ENCODE results near the gene FOSL2. TPM values are rescaled to one million over a fixed set of nuclear protein-coding genes. Genes with fewer than 3 reads are reported as not detected.
A peak's percentile ranks its signal among the peaks of the same experiment; 100 is the strongest.

FOSL2 gene
- total RNA-seq, 1 donor from 2014 or later, result 259 TPM

DNA sequence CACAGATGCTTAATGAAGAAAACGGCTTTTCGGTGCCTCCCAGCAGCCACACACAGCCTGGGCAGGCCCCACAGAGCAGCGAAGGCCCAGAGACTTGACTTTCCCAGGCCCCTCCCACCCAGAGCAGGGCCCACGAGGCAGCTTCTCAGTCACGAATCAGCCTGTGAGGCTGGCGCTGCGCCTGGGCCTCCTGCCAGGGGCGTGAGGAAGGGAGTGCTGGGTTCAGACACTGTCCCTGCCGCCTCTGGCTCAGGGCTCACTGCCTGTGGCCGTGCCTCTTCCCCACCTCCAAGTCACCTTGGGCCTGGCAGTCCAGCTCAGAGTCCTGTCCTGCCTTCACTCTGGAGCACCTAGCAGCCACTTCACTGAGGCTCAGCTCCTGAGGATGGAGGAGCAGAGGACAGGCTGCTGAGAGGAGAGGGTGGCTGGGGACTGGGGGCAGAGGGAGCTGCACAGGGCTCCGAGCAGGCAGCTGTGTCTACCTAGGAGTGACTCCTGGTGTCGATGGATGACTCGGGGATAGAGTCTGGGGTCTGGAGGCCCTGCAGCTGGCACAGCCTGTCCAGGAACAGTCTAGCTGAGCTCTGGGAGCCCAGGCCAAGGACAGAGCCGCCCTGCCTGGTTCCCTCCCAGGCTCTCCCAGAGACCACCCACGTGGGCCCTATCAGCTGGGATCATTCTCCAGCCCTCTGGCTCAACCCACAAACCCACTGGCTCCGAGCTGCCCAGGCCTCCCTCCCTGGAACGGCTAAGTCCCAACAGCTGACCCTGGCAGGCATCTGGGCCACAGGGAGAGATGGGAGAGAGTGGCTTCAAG is 36.4 kb upstream of the FOSL2 start:
- DNase-seq (ENCODE audit: low spot score), result peak; percentile 96

DNA sequence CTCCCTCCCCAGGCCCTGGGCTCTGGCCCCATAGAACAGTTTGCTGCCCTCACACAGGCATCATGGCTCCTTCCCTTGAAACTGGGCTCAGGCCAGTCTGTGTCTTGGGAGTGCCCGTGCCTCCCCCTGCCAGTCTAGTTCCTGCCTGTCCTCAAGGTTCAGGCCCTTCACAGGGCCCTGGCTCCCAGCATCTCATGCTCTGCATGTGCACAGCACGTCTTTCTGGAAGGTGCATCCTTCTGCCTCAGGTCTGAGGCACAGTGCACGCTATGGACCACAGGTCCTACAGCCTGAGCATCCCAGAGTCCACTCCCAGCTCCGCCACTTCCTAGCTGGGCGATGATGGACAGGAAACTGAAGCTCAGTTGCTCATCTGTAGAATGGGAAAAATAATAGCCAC is 35.6 kb upstream of the FOSL2 start:
- no peak for DNase-seq (ENCODE audit: low spot score)

DNA sequence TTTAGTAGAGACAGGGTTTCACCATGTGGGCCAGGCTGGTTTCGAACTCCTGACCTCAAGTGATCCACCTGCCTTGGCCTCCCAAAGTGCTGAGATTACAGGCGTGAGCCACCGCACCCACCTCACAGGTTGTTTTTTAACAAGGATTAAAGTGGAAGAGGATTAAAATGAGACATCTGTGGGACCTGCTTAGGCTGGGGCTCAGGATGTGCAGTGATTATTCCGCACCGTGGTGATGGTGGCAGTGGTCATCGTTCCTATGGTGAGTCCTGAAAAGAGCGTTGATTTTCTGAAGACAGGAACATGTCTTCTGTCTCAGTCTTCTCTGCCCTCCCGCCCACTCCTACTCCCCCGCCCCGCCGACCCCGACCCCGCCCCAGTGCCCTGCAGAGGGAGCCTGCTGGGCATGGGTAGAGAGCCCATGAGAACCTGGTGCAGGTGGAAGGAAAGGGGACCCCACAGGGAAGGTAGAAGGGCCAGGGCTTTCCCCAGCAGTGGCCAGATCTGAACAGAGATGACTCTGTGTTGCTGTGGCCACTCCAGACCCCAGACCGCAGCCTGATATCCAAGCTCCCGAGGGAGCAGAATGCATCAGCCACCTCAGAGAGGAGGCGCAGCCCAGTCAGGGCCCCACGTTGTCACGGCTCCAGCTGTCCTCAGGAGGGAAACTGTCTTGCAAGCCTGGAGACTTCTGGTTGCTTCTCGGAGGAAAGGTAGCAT is 34.5 kb upstream of the FOSL2 start:
- no peak for DNase-seq (ENCODE audit: low spot score)

DNA sequence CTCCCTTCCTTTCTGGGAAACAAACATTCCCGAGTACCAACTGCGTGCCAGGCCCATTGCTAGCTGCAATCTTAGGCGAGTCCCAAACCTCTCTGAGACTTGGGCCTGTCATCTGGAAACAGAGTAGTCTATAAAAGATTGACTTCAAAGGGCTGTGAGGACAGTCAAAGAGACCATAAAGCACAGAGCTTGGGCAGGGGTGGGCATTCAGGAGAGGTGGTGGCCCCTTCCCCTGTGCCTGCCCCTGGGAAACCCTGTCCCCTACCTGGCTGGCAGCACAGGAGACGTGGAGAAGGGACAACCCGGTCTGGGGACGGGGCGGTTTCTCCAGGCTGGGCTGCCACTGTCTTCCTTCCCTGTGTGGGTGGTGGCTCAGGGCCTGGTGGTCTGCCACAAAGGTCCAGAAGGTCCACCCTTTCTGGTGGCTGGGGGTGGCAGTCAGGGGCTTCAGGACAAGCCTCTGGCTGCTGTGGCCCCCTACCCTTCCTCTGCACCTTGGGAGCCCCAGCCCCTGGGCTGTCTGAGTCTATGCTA is 33.9 kb upstream of the FOSL2 start:
- no peak for DNase-seq (ENCODE audit: low spot score)

DNA sequence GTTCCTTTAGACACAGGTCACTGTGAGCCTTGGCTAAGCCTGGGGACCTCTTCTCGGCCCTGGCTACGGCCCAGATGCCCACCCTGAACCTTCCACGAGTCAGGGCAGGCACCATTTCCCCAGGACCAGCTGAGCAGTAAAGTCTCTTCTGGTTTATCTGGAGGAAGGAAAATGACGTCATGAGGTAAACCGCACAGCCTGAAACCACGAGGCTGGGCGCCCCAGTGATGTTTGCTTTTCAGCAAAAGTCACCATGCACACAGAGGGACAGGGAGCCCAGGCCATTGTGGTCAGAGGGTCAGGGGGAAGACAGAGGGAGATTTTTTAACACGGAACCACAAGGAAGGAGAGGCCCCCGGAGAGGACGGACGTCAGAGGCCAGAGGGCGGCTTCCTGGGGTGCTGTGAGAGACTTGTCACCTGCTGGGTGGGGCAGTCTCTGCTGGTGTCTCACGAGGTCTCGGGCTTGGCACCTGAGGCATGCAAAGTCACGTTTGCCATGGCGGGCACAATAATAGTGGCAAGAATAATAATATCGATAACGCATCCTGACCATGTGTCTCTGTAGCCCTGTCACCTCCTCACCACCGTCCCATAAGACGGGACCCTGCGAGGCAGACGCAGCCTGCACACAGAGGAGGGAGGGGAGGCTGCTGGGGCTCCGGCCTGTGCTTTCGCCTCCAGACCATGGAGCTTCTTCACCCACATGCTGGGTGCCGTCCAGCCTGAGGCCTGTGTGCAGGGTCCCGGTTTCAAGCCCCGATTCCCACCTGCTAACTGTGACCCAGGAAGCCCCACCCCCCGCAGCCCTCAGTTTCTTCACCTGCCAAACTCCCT is 33.2 kb upstream of the FOSL2 start:
- DNase-seq (ENCODE audit: low spot score), result no peak

DNA sequence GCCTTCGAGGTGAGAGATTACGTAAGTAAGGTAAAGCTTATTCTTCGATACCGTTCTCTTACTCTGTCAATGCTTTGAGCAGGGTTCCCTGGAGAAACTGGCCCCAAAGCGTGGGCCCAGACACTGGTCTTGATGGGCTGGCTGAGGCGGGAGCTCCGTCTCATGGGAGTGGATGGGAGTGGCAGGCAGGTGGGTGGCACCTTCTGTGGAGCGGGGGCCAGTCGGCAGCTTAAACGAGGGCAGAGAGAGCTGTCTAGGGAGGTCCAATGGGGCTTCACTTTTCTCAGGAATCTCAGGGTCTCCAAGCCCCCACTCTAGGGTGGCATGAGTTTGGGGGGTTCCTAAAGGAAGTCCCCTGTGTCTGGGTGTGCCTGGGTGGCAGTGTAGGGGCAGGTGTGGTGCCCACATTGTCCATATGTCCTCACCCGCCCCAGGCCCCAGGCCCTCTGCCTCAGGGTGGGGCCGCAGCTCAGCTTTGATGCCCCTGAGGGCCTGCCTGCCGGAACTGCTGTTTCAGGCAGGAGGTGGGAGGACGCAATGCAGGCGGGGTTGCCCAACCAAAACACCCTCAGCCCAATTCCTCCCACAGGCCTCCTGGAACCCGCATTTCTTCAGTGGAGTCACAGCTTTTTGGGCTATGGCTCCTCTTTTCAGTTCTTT is 32.5 kb upstream of the FOSL2 start:
- no peak for DNase-seq (ENCODE audit: low spot score)

DNA sequence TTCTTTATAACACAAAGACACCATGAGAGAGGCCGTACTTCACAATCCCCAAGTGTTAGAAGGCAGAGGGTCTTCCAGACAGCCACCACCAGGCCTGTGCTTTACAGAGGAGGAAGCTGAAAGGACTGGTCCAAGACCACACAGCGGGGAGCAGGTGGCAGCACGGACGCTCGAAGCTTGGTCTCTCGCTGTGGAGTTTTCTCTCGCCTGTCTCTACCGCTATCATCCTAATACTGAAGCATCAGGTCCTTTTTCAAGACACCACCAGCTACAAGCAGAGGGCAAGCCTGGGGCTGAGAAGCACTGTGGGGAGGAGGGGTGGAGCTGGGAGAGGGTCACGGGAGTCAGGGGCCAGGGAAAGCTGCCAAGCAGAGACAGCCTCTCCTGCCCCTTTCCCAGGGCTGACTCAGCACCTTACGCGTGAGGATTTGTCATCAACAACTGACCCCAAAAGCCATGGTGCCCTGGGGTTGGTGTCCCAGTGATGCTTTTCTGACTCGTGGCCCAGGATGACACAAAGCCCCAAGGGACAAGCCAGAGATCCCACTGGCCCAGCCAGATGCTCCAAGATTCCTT is 31.9 kb upstream of the FOSL2 start:
- no peak for DNase-seq (ENCODE audit: low spot score)

DNA sequence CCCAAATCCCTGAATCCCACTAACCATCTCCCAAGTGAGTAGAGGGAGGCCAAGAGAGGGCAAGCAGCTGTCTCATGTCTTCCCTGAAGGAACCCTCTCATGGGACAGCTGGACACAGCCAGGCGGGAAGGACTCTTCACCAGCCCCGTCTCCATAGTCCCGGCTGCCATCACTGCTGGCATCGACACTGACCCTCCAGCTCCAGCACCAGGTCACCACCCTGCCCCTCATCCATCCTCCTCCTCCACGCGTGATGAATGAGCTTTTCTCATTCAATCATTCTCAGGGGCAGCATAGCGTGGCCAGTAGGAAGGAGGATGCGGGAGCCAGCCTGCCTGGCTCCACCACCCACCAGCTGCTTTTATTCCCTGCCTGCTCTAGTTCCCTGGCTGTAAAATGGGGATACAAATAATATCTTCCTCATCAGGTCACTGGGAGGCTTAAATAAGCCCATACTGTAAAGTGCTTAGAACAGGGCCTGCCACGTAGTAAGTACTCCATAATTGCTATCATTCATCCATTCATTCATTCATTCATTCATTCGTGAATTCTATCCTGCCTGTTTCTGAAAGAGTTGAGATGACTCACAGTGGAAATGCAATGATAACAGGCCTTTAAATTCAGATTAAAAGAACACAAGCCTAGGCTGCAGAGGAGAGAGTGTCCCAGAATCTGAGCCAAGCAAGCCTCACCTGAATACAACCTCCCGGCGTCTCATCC is 30.5 kb upstream of the FOSL2 start:
- DNase-seq (ENCODE audit: low spot score), result no peak

DNA sequence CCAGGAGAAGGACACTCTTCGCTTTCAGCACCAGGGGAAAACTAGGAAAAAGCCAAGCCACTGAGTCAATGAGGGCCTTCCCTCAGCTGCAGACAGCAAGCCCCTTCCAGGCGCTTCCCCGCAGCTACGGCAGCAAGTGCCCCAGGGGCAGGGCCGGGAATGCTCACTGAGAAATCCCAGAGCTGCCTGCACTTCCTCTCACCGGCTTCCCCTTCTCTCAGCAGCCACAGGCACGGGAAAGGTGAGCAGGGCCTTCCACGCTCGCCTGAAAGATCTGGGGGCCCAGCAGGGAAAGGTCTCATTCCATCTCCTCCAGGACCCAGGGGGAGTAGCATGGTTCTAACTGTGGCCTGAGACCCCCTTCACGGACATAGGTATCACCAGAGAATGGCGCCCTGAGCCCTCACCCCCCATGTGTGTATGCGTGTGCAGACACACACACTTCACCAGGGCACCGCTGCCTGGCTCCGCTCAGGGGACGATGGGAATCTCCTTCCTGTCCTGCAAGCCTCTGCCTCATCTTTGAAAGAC is 29.6 kb upstream of the FOSL2 start:
- DNase-seq (ENCODE audit: low spot score), result no peak

DNA sequence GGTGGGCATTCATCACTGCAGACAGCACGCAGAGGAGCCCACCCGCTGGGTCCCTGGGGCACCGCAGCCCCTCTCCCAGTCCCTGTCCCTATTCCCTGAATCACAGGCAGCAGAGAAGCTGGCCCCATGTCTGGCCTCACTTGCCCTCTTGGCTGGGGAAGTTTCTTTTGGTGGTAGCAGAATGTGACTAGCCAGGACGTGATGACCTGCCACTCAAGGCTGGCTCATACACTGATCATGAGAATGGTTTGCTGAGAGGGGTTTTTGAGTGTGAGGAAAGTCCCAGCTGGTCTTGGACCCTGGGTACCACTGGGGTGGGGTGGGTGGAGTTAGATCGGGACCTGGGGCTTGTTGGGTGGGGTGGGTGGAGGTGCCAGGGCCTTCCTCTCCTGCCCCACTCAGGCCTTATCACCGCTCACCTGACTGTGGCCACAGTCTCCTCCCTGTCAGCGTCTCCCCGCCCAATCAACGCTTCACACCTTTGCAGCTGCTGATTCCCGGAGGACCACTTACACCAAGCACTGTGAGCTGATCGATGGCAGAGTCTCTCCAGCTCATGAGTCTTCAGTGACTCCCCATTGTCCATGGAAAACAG is 28.9 kb upstream of the FOSL2 start:
- no peak for DNase-seq (ENCODE audit: low spot score)

DNA sequence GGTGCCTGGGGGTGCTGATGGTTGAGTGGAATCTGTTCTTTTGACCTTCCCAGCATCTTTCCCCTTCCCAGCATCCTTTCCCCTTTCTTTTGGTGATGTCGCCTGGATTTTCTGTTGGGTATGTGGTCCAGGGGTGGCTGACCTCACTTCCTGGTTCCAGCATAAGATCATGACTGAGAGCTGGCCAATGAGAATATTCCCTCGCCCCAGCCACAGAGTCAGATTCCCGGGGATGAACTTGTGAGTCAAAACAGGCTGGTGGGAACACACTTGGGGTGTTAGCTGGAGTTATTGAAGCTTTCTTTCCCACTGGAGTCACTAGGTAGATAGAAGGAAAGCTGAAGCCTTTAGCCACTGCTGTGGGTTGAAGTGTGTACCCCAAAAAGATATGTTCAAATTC is 28.0 kb upstream of the FOSL2 start:
- DNase-seq (ENCODE audit: low spot score), result no peak

DNA sequence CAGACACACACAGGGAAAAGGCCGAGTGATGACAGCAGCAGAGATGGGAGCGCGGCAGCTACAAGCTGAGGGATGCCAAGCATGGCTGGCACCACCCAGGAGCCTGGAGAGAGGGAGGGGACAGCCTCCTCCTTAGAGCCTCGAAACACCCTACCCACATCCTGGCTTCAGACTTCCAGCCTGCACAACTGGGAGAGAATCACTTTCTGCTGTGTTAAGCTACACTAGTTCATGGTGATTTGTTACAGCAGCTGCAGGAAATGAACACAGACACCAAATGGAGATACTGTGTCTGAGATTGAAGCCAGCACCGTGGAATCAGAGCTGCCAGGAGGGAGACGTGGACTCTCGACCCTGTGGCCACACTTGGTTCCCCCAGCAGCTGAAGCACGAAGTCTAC is 27.5 kb upstream of the FOSL2 start:
- DNase-seq (ENCODE audit: low spot score), result no peak

DNA sequence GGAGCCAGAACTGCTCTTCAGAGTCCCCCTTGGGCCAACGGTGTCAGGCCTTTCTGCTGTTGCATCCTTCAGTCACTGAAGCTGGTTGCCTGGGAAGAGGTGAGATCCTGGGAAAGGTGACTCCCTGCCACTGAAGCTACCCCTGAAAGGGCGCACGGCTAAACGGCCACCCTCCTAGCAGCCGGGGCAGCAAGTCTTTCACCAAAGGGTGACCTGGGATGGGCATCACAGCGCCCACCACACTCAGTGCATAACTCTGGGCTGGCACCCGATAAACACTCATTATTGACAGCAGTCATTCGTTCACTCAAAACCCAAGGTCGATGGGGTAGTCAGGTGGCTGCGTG is 26.5 kb upstream of the FOSL2 start:
- no peak for DNase-seq (ENCODE audit: low spot score)

DNA sequence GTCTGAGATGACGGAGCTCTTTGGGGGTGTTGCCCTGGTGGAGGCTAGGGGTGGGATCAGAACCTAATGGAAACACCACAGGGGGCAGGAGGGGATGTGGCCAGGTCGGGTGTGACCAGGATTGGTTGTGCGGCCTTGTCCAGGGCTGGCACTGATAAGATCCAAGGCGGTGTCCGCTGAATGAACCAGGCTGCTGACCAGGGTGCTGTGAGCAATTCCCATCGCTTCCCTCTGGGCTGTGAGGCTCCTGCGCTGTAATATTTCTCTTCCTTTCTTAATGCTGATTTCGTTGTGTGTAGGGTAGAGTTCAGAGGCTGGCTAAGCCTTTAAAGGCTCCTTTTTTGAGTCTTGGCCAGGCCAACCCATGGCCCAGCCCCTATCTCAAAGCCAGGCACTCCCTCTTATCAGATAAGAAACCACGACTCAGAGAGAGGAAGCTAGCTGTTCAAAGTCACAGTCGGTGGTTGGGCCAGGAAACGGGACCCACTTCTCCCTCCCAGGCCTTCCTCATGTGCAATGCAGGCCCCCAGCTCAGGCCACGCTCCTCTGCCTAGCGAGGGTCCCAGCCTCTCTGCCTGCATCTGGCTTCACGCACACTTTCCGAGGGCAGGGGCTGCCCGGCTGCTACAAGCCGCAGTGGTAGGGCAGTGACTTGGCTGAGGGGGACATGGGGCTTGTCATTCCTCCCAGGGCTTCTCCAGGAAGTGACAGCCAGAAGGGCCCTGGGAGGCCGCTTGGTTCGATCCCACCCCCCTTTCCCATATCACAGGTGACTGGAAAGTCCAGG is 26.0 kb upstream of the FOSL2 start:
- DNase-seq (ENCODE audit: low spot score), result no peak

DNA sequence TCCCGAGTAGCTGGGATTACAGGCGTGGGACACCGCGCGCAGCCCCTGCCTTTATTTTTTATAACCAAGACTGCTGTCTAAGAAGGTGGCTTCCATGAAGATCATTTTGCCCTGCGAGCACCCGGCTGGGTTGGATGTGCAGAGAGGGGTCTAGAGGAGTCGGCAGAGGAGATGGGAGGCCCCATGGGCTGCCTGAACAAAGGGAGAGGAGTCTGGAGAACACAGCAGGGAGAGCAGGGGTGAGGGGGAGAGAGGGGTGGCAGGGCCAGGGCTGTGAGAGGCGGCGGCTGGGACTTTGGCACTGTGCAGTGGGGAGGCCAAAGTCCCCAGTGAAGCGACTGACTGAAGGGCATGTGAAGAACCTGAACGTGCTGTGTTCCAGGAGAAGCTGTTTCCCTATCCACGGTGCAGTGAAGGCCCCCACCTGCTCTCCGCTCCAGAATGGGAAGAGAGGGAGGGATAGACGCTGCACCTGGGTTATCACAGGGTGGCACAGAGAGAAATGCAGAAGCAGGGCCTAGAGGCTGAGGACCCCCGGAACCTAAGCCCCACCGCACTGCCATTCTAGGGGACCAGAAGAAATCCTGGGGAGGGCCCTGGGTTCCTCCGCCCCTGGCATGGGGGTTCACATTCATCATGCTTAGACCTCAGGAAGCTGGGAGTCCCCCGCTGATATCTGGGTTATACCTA is 24.8 kb upstream of the FOSL2 start:
- no peak for DNase-seq (ENCODE audit: low spot score)

DNA sequence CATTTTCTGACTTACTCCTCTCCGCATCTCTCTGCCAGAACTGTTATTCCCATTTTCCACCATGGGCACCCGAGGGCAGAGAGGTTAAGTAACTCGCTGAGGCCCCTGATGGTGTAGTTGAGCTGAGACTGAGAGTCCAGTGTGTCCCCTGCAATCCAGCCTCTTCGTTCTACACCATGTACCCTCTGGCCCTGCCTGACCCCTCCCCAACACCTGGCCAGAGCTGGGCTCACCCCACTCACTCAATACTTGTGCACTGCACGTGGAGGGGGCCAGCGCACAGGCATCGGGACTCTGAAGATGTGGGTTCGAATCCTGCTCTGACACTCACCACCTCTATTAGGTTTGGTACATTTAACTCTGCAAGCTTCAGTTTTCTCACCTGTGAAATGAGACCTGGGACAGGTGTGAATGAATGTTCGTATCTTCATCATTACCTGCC is 24.3 kb upstream of the FOSL2 start:
- DNase-seq (ENCODE audit: low spot score), result no peak

DNA sequence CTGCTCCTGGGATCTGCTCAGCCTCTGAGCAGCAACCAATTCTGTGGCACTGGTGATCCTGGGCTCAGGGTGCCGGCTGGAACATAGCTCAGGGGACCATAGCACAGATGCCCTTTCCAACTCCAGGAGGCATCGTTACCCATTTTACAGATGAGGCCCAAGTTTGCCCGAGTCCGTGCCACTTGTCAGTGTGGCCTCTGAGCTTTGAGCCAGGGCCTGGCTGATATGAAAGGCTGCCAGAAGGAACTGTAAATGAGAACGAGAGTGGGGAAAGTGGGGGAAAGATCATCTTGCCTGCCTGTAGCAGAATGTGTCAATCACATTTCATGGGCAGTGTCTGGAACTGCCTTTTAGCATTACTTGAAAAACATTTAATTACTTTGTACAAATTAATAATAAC is 23.3 kb upstream of the FOSL2 start:
- DNase-seq (ENCODE audit: low spot score), result no peak

DNA sequence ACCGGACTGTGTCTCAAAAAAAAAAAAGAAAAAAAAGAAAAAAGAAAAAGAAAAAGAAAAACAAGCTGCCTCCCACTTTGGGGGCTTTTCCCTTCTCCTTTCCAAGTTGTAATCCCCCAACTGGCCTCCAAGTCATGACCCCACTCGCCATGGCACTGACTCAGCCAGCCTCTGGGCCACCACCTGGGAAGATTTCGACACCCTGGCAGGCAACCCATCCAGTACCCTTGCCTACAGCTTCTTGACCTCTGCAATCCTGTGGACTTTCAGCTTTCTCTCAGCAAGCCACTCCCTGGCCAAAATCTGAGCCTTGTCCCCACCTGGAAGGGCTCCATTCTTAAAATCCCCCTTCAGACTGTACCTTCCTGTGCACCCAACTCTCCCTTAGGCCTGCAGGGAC is 22.3 kb upstream of the FOSL2 start:
- DNase-seq (ENCODE audit: low spot score), result no peak
